ENCODE results near the gene HNRNPA1. TPM values are rescaled to one million over a fixed set of nuclear protein-coding genes. Genes with fewer than 3 reads are reported as not detected.

The HNRNPA1 gene
- total and polyA plus RNA-seq, 9 of the 15 experiments (the other 6 are each of a cell fraction or from before 2014, with no cell fraction given), result 1,166 to 2,703 (median 1,815) TPM

DNA sequence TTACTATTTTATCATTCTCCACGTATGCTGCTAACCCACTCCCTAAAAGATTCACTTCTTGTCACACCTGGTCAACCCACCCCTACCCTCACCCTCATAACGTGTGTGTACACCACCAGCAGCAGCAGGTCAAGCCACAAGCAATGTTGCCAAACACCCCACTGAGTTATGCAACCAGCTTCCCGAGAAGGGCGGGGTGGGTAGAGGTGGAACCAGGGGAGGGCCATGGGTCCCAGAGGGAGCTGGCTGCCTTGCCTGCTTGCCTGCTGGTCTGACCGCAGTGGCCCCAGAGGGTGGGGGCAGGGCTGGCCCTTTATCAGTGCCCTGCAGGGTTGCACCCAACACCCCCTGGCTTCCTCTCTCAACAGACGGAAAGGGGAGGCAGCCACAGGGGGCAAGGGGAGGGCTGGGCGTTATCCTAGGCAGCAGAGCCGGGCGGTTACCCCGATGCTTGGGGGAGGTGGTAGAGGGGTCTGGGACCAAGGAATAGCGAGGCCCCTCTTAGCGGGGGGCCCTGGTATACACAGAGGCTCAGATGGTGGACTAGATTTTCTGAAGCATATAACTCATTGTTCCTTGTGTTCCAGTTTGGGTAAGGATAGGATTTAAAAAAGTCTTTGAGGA lies 23.8 kb downstream of the HNRNPA1 start (continued):
- TF ChIP-seq, protein P1, sequence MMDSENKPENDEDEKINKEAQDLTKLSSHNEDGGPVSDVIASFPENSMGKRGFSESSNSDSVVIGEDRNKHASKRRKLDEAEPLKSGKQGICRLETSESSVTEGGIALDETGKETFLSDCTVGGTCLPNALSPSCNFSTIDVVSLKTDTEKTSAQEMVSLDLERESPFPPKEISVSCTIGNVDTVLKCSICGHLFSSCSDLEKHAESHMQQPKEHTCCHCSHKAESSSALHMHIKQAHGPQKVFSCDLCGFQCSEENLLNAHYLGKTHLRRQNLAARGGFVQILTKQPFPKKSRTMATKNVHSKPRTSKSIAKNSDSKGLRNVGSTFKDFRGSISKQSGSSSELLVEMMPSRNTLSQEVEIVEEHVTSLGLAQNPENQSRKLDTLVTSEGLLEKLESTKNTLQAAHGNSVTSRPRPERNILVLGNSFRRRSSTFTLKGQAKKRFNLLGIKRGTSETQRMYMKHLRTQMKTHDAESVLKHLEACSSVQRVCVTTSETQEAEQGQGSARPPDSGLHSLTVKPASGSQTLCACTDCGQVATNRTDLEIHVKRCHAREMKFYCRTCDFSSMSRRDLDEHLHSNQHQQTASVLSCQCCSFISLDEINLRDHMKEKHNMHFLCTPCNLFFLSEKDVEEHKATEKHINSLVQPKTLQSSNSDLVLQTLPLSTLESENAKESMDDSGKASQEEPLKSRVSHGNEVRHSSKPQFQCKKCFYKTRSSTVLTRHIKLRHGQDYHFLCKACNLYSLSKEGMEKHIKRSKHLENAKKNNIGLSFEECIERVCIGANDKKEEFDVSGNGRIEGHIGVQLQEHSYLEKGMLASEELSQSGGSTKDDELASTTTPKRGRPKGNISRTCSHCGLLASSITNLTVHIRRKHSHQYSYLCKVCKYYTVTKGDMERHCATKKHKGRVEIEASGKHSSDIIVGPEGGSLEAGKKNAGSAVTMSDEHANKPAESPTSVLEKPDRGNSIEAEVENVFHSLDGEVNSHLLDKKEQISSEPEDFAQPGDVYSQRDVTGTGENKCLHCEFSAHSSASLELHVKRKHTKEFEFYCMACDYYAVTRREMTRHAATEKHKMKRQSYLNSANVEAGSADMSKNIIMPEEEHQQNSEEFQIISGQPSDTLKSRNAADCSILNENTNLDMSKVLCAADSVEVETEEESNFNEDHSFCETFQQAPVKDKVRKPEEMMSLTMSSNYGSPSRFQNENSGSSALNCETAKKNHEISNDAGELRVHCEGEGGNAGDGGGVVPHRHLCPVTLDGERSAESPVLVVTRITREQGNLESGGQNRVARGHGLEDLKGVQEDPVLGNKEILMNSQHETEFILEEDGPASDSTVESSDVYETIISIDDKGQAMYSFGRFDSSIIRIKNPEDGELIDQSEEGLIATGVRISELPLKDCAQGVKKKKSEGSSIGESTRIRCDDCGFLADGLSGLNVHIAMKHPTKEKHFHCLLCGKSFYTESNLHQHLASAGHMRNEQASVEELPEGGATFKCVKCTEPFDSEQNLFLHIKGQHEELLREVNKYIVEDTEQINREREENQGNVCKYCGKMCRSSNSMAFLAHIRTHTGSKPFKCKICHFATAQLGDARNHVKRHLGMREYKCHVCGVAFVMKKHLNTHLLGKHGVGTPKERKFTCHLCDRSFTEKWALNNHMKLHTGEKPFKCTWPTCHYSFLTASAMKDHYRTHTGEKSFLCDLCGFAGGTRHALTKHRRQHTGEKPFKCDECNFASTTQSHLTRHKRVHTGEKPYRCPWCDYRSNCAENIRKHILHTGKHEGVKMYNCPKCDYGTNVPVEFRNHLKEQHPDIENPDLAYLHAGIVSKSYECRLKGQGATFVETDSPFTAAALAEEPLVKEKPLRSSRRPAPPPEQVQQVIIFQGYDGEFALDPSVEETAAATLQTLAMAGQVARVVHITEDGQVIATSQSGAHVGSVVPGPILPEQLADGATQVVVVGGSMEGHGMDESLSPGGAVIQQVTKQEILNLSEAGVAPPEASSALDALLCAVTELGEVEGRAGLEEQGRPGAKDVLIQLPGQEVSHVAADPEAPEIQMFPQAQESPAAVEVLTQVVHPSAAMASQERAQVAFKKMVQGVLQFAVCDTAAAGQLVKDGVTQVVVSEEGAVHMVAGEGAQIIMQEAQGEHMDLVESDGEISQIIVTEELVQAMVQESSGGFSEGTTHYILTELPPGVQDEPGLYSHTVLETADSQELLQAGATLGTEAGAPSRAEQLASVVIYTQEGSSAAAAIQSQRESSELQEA (IDR thresholded peaks at IDR 0.05; ENCODE audit: low read depth), result no peak
- TF ChIP-seq CREBBP (IDR thresholded peaks at IDR 0.05; ENCODE audit: low read depth, low read length), result no peak
- TF ChIP-seq KDM1A (IDR thresholded peaks at IDR 0.05), result no peak
- TF ChIP-seq SREBF2 (CRISPR knock-in tag; IDR thresholded peaks at IDR 0.05), result no peak
- TF ChIP-seq, protein P2, sequence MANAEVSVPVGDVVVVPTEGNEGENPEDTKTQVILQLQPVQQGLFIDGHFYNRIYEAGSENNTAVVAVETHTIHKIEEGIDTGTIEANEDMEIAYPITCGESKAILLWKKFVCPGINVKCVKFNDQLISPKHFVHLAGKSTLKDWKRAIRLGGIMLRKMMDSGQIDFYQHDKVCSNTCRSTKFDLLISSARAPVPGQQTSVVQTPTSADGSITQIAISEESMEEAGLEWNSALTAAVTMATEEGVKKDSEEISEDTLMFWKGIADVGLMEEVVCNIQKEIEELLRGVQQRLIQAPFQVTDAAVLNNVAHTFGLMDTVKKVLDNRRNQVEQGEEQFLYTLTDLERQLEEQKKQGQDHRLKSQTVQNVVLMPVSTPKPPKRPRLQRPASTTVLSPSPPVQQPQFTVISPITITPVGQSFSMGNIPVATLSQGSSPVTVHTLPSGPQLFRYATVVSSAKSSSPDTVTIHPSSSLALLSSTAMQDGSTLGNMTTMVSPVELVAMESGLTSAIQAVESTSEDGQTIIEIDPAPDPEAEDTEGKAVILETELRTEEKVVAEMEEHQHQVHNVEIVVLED (CRISPR knock-in tag; IDR thresholded peaks at IDR 0.05), result 0 out of 2 replicates have a peak, but pooled peaks have one; percentile 7
- no peak for TF ChIP-seq TEAD2 (tag; IDR thresholded peaks at IDR 0.05)
- peak; percentile 44; the same call in 1 of the 2 replicates for TF ChIP-seq ZBTB1 (CRISPR knock-in tag; IDR thresholded peaks at IDR 0.05; ENCODE audit: borderline replicate concordance, low read depth)
- no peak for TF ChIP-seq ZNF696 (CRISPR knock-in tag; conservative IDR thresholded peaks at IDR 0.05)
- TF ChIP-seq MTF1 (CRISPR knock-in tag; IDR thresholded peaks at IDR 0.05; ENCODE audit: borderline replicate concordance), result no peak
- TF ChIP-seq ETS2 (tag; IDR thresholded peaks at IDR 0.05; ENCODE audit: borderline replicate concordance, poor library complexity, severe bottlenecking), result no peak
- TF ChIP-seq RUNX1 (IDR thresholded peaks at IDR 0.05; ENCODE audit: low read depth), result peak; percentile 97
- peak; percentile 59; the same call in 1 of the 2 replicates for TF ChIP-seq ZEB2 (IDR thresholded peaks at IDR 0.05)
- TF ChIP-seq, protein P3, sequence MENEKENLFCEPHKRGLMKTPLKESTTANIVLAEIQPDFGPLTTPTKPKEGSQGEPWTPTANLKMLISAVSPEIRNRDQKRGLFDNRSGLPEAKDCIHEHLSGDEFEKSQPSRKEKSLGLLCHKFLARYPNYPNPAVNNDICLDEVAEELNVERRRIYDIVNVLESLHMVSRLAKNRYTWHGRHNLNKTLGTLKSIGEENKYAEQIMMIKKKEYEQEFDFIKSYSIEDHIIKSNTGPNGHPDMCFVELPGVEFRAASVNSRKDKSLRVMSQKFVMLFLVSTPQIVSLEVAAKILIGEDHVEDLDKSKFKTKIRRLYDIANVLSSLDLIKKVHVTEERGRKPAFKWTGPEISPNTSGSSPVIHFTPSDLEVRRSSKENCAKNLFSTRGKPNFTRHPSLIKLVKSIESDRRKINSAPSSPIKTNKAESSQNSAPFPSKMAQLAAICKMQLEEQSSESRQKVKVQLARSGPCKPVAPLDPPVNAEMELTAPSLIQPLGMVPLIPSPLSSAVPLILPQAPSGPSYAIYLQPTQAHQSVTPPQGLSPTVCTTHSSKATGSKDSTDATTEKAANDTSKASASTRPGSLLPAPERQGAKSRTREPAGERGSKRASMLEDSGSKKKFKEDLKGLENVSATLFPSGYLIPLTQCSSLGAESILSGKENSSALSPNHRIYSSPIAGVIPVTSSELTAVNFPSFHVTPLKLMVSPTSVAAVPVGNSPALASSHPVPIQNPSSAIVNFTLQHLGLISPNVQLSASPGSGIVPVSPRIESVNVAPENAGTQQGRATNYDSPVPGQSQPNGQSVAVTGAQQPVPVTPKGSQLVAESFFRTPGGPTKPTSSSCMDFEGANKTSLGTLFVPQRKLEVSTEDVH (IDR thresholded peaks at IDR 0.05; ENCODE audit: low read depth, partially characterized antibody), result peak; percentile 56
- TF ChIP-seq, protein P4, sequence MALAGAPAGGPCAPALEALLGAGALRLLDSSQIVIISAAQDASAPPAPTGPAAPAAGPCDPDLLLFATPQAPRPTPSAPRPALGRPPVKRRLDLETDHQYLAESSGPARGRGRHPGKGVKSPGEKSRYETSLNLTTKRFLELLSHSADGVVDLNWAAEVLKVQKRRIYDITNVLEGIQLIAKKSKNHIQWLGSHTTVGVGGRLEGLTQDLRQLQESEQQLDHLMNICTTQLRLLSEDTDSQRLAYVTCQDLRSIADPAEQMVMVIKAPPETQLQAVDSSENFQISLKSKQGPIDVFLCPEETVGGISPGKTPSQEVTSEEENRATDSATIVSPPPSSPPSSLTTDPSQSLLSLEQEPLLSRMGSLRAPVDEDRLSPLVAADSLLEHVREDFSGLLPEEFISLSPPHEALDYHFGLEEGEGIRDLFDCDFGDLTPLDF (CRISPR knock-in tag; IDR thresholded peaks at IDR 0.05), result no peak

Measured in K562 (cell line).